HCT116 (cell line): ENCODE data around the gene DPP4. TPM values are rescaled to one million over a fixed set of nuclear protein-coding genes. Genes with fewer than 3 reads are reported as not detected.
A peak's percentile ranks its signal among the peaks of the same experiment; 100 is the strongest.

Experiments used
- ATAC-seq: fragments of 200-7000 bp; cut with Tn5 transposase; 2 replicates; pipeline ENCODE4 v1.9.1; 2020; ENCODE audit warnings: mild to moderate bottlenecking, moderate library complexity
- BruUV-seq: library from RNA; stranded (reverse); fragments of 400-500 nt; replicated peaks from 2 replicates; lab custom pipeline; 2021; lab: Mats Ljungman, UMichigan
- CTCF ChIA-PET: fragments of 300-600 bp; sonication (Branson Sonifier 250); formaldehyde crosslinking; loops from one replicate; lab custom pipeline; 2021; ENCODE audit warnings: antibody characterized with exemption; lab: Charles Lee
- POLR2A ChIA-PET: fragments of 300-600, 350-600 bp; sonication (Branson Sonifier 250); formaldehyde crosslinking; loops from one replicate; lab custom pipeline; 2021; ENCODE audit warnings: antibody characterized with exemption; lab: Charles Lee
- RAD21 ChIA-PET, 2 experiments: fragments of 300-600 bp; sonication (Branson Sonifier 250); formaldehyde crosslinking; loops; one replicate each; lab custom pipeline; 2023; ENCODE audit warnings: low total read pairs in 2 of 2; ENCODE audit not compliant: uncharacterized antibody in 2 of 2, unreplicated experiment in 2 of 2, low non-redundant PET in 1 of 2; lab: Charles Lee
- DNase-seq: peaks from one replicate; pipeline ENCODE4 v3.0.0-alpha.2; 2010; ENCODE audit warnings: low read depth, low spot score
- H2AFZ ChIP-seq: fragments of 200-600 bp; shearing (Covaris generic), sonication (generic); 2 replicates; pipeline ENCODE4 v1.6.1; 2017; ENCODE audit warnings: low read depth, mixed run types, mixed read lengths, antibody characterized with exemption, low read length; ENCODE audit not compliant: poor library complexity, severe bottlenecking
- H3K27ac ChIP-seq: 2 replicates; pipeline ENCODE4 v1.5.1; 2012; ENCODE audit warnings: low read depth, low read length
- H3K27me3 ChIP-seq: fragments of 200-600 bp; sonication (generic); 2 replicates; pipeline ENCODE4 v1.6.1; 2016; ENCODE audit warnings: mixed run types, low read length, mixed read lengths; ENCODE audit not compliant: insufficient read depth
- H3K36me3 ChIP-seq, 2 experiments: fragments of 200-500 bp in 1 of 2; fragments of 200-600 bp in 1 of 2; sonication (Bioruptor generic) in 1 of 2; sonication (generic) in 1 of 2; 2 replicates each; pipeline versions ENCODE4 v1.5.1 to v1.6.1; 2014 to 2016; ENCODE audit warnings: low read length in 2 of 2, inconsistent platforms in 1 of 2, mixed read lengths in 1 of 2, mixed run types in 1 of 2; ENCODE audit not compliant: insufficient read depth in 2 of 2, control insufficient read depth in 1 of 2
- H3K4me1 ChIP-seq, 2 experiments: fragments of 200-600 bp in 1 of 2; sonication (generic) in 1 of 2; 2 replicates each; pipeline versions ENCODE4 v1.5.1 to v1.6.1; 2012 to 2017; ENCODE audit warnings: low read length in 2 of 2, inconsistent platforms in 1 of 2, mild to moderate bottlenecking in 1 of 2, mixed read lengths in 1 of 2, mixed run types in 1 of 2, moderate library complexity in 1 of 2; ENCODE audit not compliant: insufficient read depth in 2 of 2, control insufficient read depth in 1 of 2
- H3K4me2 ChIP-seq: fragments of 200-600 bp; sonication (generic); 2 replicates; pipeline ENCODE4 v1.6.1; 2017; ENCODE audit warnings: mixed run types, low read length, mixed read lengths
- H3K4me3 ChIP-seq, 2 experiments: fragments of 200-600 bp in 1 of 2; sonication (generic) in 1 of 2; replicated peaks in 1 of 2; 2 replicates each; pipeline ENCODE4 v1.5.1; 2011 to 2016; ENCODE audit warnings: low read length in 2 of 2, control low read depth in 1 of 2, low read depth in 1 of 2, mild to moderate bottlenecking in 1 of 2, mixed read lengths in 1 of 2, mixed run types in 1 of 2
- H3K79me2 ChIP-seq: fragments of 200-600 bp; sonication (generic); 2 replicates; pipeline ENCODE4 v1.6.1; 2017; ENCODE audit warnings: mild to moderate bottlenecking, mixed run types, low read length, moderate library complexity, mixed read lengths; ENCODE audit not compliant: insufficient read depth
- H3K9ac ChIP-seq: fragments of 200-600 bp; sonication (generic); 2 replicates; pipeline ENCODE4 v1.6.1; 2016; ENCODE audit warnings: low read length, mixed read lengths
- H3K9me2 ChIP-seq: fragments of 200-600 bp; sonication (generic), shearing (Covaris generic); 2 replicates; pipeline ENCODE4 v1.6.1; 2017; ENCODE audit warnings: mixed run types, mild to moderate bottlenecking, moderate library complexity; ENCODE audit not compliant: insufficient read depth
- H3K9me3 ChIP-seq, 2 experiments: fragments of 200-500 bp in 1 of 2; fragments of 200-600 bp in 1 of 2; sonication (Bioruptor generic) in 1 of 2; sonication (generic) in 1 of 2; 2 replicates each; pipeline ENCODE4 v1.6.1; 2014 to 2017; ENCODE audit warnings: low read length in 2 of 2, mixed read lengths in 2 of 2, inconsistent platforms in 1 of 2, low read depth in 1 of 2, mild to moderate bottlenecking in 1 of 2, mixed run types in 1 of 2, moderate library complexity in 1 of 2; ENCODE audit not compliant: control insufficient read depth in 1 of 2, insufficient read depth in 1 of 2
- H4K20me1 ChIP-seq: fragments of 200-600 bp; sonication (generic), shearing (Covaris generic); 2 replicates; pipeline ENCODE4 v1.6.1; 2017; ENCODE audit warnings: mixed run types, mild to moderate bottlenecking, moderate library complexity; ENCODE audit not compliant: insufficient read depth
- CBX3 ChIP-seq: IDR thresholded peaks from 2 replicates; pipeline ENCODE4 v1.6.1; 2012; ENCODE audit warnings: low read depth
- EGR1 ChIP-seq: IDR thresholded peaks from 2 replicates; pipeline ENCODE4 v1.6.1; 2012; ENCODE audit warnings: low read depth
- FOSL1 ChIP-seq: IDR thresholded peaks from 2 replicates; pipeline ENCODE4 v1.6.1; 2012; ENCODE audit warnings: low read depth
- POLR2A ChIP-seq: IDR thresholded peaks from 2 replicates; pipeline ENCODE4 v1.7.0; 2011; ENCODE audit warnings: borderline replicate concordance; ENCODE audit not compliant: insufficient read depth, insufficient read length; ENCODE audit errors: extremely low read depth
- intact Hi-C: fragments of 100-400 bp; cut with micrococcal nuclease; formaldehyde crosslinking; loops from 2 replicates; pipeline ENCODE4 v1.10.0; 2022
- total RNA-seq: library from RNA; stranded (reverse); gene quantifications from one replicate; pipeline ENCODE4 v1.2.1, GENCODE V29; 2021; ENCODE audit not compliant: unreplicated experiment
- TF ChIP-seq, protein P1 (sequence below): IDR thresholded peaks from 2 replicates; pipeline ENCODE4 v1.6.1; 2012; ENCODE audit warnings: low read depth
- TF ChIP-seq, protein P2 (sequence below): IDR thresholded peaks from 2 replicates; pipeline ENCODE4 v1.6.1; 2012

Gene DPP4
- total RNA-seq, 1 experiment from 2014 or later = 3.6 TPM

DNA sequence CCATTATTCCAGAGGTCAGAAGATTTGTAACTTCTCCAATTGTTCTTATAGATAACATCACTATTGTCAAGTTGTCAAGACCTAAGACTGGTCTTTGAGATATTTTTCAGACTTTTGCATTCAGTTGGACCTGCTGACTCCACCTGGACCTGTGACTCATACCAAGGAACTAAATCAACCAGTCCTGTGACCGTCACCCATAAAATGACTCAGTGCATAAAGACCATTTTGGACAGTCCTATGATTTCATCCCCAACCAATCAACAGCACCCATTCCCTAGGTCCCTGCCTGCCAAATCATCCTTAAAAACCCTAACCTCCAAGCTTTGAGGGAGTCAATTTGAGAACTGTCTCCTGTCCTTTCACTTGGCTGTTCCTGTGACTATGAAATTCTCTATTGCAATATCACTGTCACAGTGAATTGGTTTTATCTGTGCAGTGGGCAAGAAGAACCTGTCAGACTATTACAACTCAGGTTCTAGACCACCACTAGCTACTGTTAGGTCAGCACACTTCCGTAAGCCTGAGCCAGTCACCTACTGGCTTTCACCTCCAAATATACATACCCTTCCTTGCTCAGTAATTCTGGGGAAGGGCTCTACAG lies 17.1 kb downstream of the DPP4 start:
- Histone ChIP-seq H3K9me3 (peaks cover 0 to 3% of the 10 kb centered on the region in 2 experiments; a peak in 2 of 4 replicates), H3K4me2 (no peak overlapping the region), H4K20me1 (no peaks in the 10 kb centered on the region), H3K9ac (no peak overlapping the region), H3K36me3 (no peaks in the 10 kb centered on the region), H2AFZ (no peak overlapping the region), H3K4me3 (no peak overlapping the region), H3K4me1 (peaks cover 0 to 18% of the 10 kb centered on the region in 2 experiments; a peak in 1 of 4 replicates), H3K27me3 (no peaks in the 10 kb centered on the region), H3K79me2 (no peaks in the 10 kb centered on the region), H3K27ac (no peak overlapping the region), H3K9me2 (no peaks in the 10 kb centered on the region)
- ChIA-PET POLR2A (no interaction called here), RAD21 (no interaction called here), CTCF (no interaction called here)
- TF ChIP-seq, protein P1, sequence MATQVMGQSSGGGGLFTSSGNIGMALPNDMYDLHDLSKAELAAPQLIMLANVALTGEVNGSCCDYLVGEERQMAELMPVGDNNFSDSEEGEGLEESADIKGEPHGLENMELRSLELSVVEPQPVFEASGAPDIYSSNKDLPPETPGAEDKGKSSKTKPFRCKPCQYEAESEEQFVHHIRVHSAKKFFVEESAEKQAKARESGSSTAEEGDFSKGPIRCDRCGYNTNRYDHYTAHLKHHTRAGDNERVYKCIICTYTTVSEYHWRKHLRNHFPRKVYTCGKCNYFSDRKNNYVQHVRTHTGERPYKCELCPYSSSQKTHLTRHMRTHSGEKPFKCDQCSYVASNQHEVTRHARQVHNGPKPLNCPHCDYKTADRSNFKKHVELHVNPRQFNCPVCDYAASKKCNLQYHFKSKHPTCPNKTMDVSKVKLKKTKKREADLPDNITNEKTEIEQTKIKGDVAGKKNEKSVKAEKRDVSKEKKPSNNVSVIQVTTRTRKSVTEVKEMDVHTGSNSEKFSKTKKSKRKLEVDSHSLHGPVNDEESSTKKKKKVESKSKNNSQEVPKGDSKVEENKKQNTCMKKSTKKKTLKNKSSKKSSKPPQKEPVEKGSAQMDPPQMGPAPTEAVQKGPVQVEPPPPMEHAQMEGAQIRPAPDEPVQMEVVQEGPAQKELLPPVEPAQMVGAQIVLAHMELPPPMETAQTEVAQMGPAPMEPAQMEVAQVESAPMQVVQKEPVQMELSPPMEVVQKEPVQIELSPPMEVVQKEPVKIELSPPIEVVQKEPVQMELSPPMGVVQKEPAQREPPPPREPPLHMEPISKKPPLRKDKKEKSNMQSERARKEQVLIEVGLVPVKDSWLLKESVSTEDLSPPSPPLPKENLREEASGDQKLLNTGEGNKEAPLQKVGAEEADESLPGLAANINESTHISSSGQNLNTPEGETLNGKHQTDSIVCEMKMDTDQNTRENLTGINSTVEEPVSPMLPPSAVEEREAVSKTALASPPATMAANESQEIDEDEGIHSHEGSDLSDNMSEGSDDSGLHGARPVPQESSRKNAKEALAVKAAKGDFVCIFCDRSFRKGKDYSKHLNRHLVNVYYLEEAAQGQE = no peak
- TF ChIP-seq, protein P2, sequence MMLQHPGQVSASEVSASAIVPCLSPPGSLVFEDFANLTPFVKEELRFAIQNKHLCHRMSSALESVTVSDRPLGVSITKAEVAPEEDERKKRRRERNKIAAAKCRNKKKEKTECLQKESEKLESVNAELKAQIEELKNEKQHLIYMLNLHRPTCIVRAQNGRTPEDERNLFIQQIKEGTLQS = no peak
- TF ChIP-seq CBX3 = peak; percentile 81
- no peak for TF ChIP-seq POLR2A
- no peak for TF ChIP-seq FOSL1
- no peak for TF ChIP-seq EGR1
- intact Hi-C loops = no loop called here
- no peak for ATAC-seq
- no TSS peak for BruUV-seq
- DNase-seq = no peak
